Small intestine (tissue), 7 donors: ENCODE measurements around the gene KCNK1. TPM values are rescaled to one million over a fixed set of nuclear protein-coding genes. Genes with fewer than 3 reads are reported as not detected.
"Not testable (repeated sequence)": the region's sequence is repeated elsewhere in the genome, so short reads cannot be mapped to it uniquely, and the experiment has no call there.

Experiments
- DNase-seq, 2 donors: peaks; one replicate each; pipeline versions ENCODE4 v3.0.0 to v3.0.0-alpha.2; 2013
- FAIRE-seq: peaks from 2 replicates; lab custom pipeline; 2012; peaks lifted over from hg19 to GRCh38; lab: Jason Lieb, UNC
- H3K27ac ChIP-seq, 3 donors: one replicate each; pipeline ENCODE4 v1.5.1; 2013; ENCODE audit warnings: low read length in 2 of 3, mild to moderate bottlenecking in 2 of 3, control low read depth in 1 of 3, inconsistent platforms in 1 of 3, low read depth in 1 of 3, moderate library complexity in 1 of 3
- H3K27me3 ChIP-seq, 3 donors: one replicate each; pipeline ENCODE4 v1.6.1; 2013; ENCODE audit warnings: low read length in 3 of 3, inconsistent platforms in 1 of 3; ENCODE audit not compliant: control insufficient read depth in 3 of 3, insufficient read depth in 3 of 3
- H3K36me3 ChIP-seq, 3 donors: one replicate each; pipeline ENCODE4 v1.6.1; 2013; ENCODE audit warnings: low read length in 3 of 3, inconsistent platforms in 1 of 3, low read depth in 1 of 3, mild to moderate bottlenecking in 1 of 3, moderate library complexity in 1 of 3; ENCODE audit not compliant: control insufficient read depth in 3 of 3, insufficient read depth in 2 of 3
- H3K4me1 ChIP-seq, 3 donors: one replicate each; pipeline ENCODE4 v1.6.1; 2013; ENCODE audit warnings: low read length in 2 of 3, inconsistent platforms in 1 of 3, low read depth in 1 of 3, mild to moderate bottlenecking in 1 of 3, moderate library complexity in 1 of 3; ENCODE audit not compliant: control insufficient read depth in 3 of 3, insufficient read depth in 2 of 3
- H3K4me3 ChIP-seq, 3 donors: one replicate each; pipeline ENCODE4 v1.5.1; 2013; ENCODE audit warnings: low read length in 3 of 3, control low read depth in 1 of 3, inconsistent platforms in 1 of 3, low read depth in 1 of 3, mild to moderate bottlenecking in 1 of 3, moderate library complexity in 1 of 3
- H3K9me3 ChIP-seq, 2 donors: one replicate each; pipeline ENCODE4 v1.6.1; 2013; ENCODE audit warnings: low read depth in 1 of 2, low read length in 1 of 2; ENCODE audit not compliant: control insufficient read depth in 2 of 2, insufficient read depth in 1 of 2
- WGBS, 3 donors: extraction: QIAGEN DNeasy Blood & Tissue Kit; methylation state at CpG; one replicate each; pipeline ENCODE4 v1.1.7; 2013; 5-methylcytosine and 5-hydroxymethylcytosine counted together
- polyA plus RNA-seq, 4 donors: library from polyadenylated mRNA; stranded (reverse) in 3 of 4; unstranded in 1 of 4; fragments of 200-250 nt in 3 of 4; fragments of 120-200 nt in 1 of 4; gene quantifications; one replicate each; pipeline versions ENCODE4 v1.2.1 to v1.2.3, GENCODE V29; 2013
- donor health status: healthy with polysubstance abuse.
- donor health status: control.
- donor health status: control.
- donor health status: Bipolar disorder and iron deficiency.
- donor health status: healthy.

The KCNK1 gene
- polyA plus RNA-seq, 4 donors = 6.6 to 40.3 (median 23.7) TPM

- Histone ChIP-seq H3K27ac (no peak overlapping the region), H3K9me3 (peaks cover 0 to 3% of the 10 kb centered on the region in 2 donors), H3K4me1 (peaks cover 0 to 6% (median 4%) of the 10 kb centered on the region in 3 donors), H3K4me3 (no peak overlapping the region), H3K27me3 (no peaks in the 10 kb centered on the region), H3K36me3 (peaks cover 0 to 8% (median 5%) of the 10 kb centered on the region in 3 donors)
- WGBS, 3 donors = 79 to 99% (median 91%) methylated on average over 3 of the region's 3 CpGs
- FAIRE-seq = no peak
- DNase-seq = no peak
These were observed 53.8 kb downstream of the KCNK1 start for GRCh38 chr1:233667741-233668140.

DNA sequence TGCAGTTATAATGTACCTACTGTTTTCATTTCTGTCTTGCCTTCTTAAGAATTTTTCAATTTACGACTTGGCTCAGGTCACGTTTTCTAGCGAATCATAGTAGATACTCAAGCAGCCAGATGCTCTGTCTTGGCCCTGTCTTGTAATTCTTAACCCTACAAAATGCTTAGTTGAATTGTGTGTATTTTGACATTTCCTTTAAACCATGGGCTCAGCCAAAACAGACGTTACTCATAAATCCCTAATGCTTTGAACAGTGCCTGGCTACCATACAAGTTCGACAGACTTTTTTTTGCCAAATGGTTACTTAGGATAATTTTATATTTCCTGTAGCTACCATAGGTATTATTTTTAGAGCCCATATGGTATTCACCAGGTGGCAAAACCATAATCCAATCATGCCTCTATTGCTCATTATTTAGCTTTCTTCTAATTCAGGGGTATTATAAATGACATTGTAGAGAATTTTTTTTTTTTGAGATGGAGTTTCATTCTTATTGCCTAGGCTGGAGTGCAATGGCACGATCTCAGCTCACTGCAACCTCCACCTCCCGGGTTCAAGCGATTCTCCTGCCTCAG is 54.3 kb downstream of the KCNK1 start:
- WGBS, 3 donors = 65 to 70% (median 69%) methylated on average over 8 of the region's 8 CpGs
- no peak overlapping the region for H3K4me3 ChIP-seq
- peaks cover 3 to 6% (median 5%) of the 10 kb centered on the region in 3 donors for H3K4me1 ChIP-seq
- no peak for DNase-seq
- peaks cover 0 to 8% (median 5%) of the 10 kb centered on the region in 3 donors for H3K36me3 ChIP-seq
- H3K9me3 ChIP-seq = peaks cover 0 to 3% of the 10 kb centered on the region in 2 donors
- H3K27me3 ChIP-seq = no peaks in the 10 kb centered on the region
- no peak for FAIRE-seq
- H3K27ac ChIP-seq = peak overlapping the region; percentile 35 to 47 (median 46)

- FAIRE-seq = peak; percentile 96
- peak overlapping the region; percentile 35 to 63 (median 47) for H3K27ac ChIP-seq
- WGBS, 3 donors = 18 to 56% (median 32%) methylated on average over 7 of the region's 7 CpGs
These were observed 54.9 kb downstream of the KCNK1 start for GRCh38 chr1:233668725-233669294.

DNA sequence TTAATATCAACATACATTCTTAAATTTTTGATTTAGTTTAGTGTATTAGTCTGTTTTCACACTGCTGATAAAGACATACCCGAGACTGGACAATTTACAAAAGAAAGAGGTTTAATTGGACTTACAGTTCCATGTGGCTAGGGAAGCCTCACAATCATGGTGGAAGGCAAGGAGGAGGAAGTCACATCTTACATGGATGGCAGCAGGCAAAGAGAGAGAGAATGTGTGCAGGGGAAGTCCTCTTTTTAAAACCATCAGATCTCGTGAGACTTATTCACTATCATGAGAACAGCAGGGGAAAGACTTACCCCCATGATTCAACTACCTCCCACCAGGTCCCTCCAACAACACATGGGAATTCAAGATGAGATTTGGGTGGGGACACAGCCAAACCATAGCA is 56.5 kb downstream of the KCNK1 start:
- H3K9me3 ChIP-seq, DNase-seq, H3K27me3 ChIP-seq, FAIRE-seq, H3K36me3 ChIP-seq, H3K27ac ChIP-seq, H3K4me3 ChIP-seq: not testable (repeated sequence)
- H3K4me1 ChIP-seq = peaks cover 3 to 17% (median 5%) of the 10 kb centered on the region in 3 donors
- 87 to 93% (median 90%) methylated on average over 2 of the region's 2 CpGs for WGBS, 3 donors

More at GRCh38 chr1:233668725-233669294, 54.9 kb downstream of the KCNK1 start:
- Histone ChIP-seq H3K36me3 (peaks cover 0 to 8% (median 5%) of the 10 kb centered on the region in 3 donors), H3K9me3 (peaks cover 0 to 3% of the 10 kb centered on the region in 2 donors), H3K4me1 (peaks cover 5 to 6% (median 6%) of the 10 kb centered on the region in 3 donors), H3K27me3 (no peaks in the 10 kb centered on the region), H3K4me3 (no peak overlapping the region)
- DNase-seq = peak; percentile 64 to 95

DNA sequence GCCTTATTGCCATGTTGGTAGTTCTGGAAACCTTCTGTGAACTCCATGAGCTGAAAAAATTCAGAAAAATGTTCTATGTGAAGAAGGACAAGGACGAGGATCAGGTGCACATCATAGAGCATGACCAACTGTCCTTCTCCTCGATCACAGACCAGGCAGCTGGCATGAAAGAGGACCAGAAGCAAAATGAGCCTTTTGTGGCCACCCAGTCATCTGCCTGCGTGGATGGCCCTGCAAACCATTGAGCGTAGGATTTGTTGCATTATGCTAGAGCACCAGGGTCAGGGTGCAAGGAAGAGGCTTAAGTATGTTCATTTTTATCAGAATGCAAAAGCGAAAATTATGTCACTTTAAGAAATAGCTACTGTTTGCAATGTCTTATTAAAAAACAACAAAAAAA is 57.4 kb downstream of the KCNK1 start:
- 86 to 93% (median 90%) methylated on average over 5 of the region's 5 CpGs for WGBS, 3 donors
- no peaks in the 10 kb centered on the region for H3K27me3 ChIP-seq
- no peak overlapping the region for H3K4me3 ChIP-seq
- H3K27ac ChIP-seq = no peak overlapping the region
- peaks cover 2 to 17% (median 3%) of the 10 kb centered on the region in 3 donors for H3K4me1 ChIP-seq
- peaks cover 0 to 8% (median 5%) of the 10 kb centered on the region in 3 donors for H3K36me3 ChIP-seq
- no peak for DNase-seq
- H3K9me3 ChIP-seq = peaks cover 0 to 9% of the 10 kb centered on the region in 2 donors
- FAIRE-seq = no peak

DNA sequence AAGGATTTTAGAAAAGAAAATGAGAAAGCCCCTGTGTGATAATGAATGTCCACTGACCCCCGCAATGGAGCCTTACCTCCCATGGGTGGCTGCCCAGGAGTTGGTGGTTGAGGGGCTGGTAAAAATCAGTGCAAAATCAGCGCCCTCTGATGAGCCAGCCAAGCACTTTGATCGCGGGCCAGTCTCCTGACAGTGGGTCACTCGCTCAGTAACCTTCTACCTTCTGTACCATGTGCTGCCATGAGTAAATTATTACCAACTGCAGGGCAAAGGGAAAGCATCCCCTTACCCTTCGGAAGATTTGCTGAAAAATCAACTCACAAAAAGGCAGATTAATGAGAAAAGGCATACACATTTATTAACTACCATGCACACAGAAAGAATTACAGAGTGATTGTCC is 58.8 kb downstream of the KCNK1 start:
- DNase-seq (peak; percentile 72 to 76), FAIRE-seq (no peak)
- WGBS, 3 donors = 31 to 72% (median 42%) methylated on average over 6 of the region's 6 CpGs
- Histone ChIP-seq H3K36me3 (peaks cover 0 to 3% (median 2%) of the 10 kb centered on the region in 3 donors), H3K27me3 (no peaks in the 10 kb centered on the region), H3K27ac (peak overlapping the region; percentile 81 to 85 (median 84)), H3K9me3 (peaks cover 0 to 9% of the 10 kb centered on the region in 2 donors), H3K4me3 (no peak overlapping the region), H3K4me1 (peaks cover 0 to 19% (median 3%) of the 10 kb centered on the region in 3 donors)

DNA sequence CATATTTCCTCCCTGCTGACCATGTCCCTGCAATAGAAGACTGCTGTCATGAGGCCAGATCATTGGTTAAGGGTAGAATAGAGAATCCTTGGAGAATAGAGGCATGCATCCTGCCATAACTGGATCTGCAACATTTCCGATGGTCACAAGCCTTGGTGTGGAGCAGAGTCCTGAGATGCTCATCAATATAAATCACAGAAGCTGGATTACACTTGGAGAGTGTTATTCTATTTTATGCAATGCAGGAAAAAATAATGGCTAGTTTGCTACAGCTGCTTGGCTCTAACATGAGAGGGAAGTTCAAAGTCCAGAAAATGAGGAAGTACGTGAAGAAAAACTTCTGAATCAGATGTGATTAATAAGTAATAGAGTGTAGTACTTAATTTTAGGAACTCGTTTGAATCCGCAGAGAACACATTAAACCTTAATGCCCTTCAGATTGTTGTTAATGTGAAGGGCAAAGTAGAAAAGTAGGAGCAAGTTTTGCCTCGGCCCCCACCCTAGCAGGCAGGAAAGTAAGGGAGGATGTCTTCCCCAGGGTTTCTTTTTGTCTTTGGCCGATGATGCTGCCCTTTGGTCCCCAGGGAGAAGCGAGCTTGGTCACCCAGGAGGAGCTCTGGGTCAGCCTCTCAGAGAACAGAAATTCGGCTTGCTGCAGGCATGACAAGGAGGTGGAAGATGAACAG is 59.5 kb downstream of the KCNK1 start:
- Histone ChIP-seq H3K27me3 (no peaks in the 10 kb centered on the region), H3K36me3 (peaks cover 0 to 3% (median 2%) of the 10 kb centered on the region in 3 donors), H3K4me3 (peak overlapping the region in 2 of 3 donors; percentile 1 to 16), H3K4me1 (peaks cover 0 to 19% (median 3%) of the 10 kb centered on the region in 3 donors), H3K27ac (peak overlapping the region; percentile 84 to 89 (median 85)), H3K9me3 (peaks cover 0 to 9% of the 10 kb centered on the region in 2 donors)
- 12 to 47% (median 26%) methylated on average over 8 of the region's 8 CpGs for WGBS, 3 donors
- DNase-seq = peak; percentile 77 to 87
- peak; percentile 41 for FAIRE-seq

- DNase-seq = peak; percentile 40 to 73
- peaks cover 0 to 3% (median 2%) of the 10 kb centered on the region in 3 donors for H3K36me3 ChIP-seq
- peaks cover 0 to 9% of the 10 kb centered on the region in 2 donors for H3K9me3 ChIP-seq
- no peaks in the 10 kb centered on the region for H3K27me3 ChIP-seq
- peak overlapping the region in 1 of 3 donors; percentile 1 for H3K4me3 ChIP-seq
- peak overlapping the region; percentile 84 to 89 (median 85) for H3K27ac ChIP-seq
- FAIRE-seq = no peak
- H3K4me1 ChIP-seq = peaks cover 0 to 19% (median 3%) of the 10 kb centered on the region in 3 donors
- 12 to 55% (median 27%) methylated on average over 5 of the region's 5 CpGs for WGBS, 3 donors
These were observed 60.1 kb downstream of the KCNK1 start for GRCh38 chr1:233673947-233674431.
